ENCODE measurements around the gene IRF1.

Gene IRF1

GRCh38 chr5:132473668-132474067 is 16.9 kb downstream of the IRF1 start:
- DNase-seq: no peak

- no peak for DNase-seq
Measured at GRCh38 chr5:132473019-132473531, 17.5 kb downstream of the IRF1 start.

GRCh38 chr5:132472431-132472830 is 18.1 kb downstream of the IRF1 start:
- DNase-seq: no peak

DNA sequence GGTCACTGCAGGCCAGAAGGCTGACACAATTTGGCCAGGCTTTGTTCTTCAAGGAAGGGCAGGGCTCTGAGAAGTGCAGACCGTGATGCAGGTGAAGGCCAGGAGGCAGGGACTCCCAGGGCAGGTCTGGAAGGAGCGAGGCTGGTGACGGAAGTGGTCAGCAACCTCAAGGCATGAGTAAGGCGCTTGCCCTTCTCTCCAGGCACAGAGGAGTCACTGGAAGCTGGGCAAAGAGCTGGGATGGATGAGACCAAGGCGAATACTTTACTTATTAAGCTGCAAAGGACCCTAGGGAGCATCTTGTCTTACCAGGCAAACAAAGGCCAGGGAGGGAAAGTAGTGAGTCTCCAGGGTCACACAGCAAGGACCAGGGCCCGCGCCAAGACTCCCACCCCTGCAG is 18.6 kb downstream of the IRF1 start:
- DNase-seq: no peak

DNA sequence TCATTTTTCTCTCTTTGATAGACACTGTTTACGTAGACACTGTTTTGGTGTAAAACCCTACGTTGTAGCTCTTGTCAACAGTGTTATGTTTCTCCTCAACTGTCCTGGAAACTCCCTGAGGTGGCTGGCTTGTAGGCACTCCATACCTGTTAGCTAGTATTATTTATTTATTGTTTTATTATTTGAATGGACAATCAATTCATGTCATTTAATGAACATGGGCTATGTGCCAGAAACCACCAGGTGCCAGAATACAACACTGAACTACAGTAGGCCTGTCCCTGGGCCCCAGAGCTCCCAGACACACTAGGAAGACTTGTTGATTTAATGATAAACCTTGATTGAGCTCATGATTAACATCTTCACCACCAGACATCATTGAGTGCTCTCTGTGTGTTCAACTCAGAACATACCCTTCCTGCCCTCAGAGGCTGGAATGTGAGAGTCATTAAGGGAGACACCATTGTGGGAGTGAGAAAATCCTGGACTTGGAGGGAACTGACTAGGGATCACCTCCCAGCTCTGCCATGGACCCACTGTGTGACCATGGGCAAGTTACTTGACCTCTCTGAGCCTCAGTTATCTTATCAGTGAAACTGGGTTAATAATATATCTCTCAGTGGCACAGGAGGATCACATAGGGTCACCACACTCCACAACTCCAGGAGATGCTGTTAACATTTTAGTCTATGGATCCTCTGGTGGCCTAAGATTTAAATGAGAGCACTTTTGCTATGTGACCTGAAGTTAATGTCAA is 19.2 kb downstream of the IRF1 start:
- no peak for DNase-seq

- DNase-seq: no peak
Measured at GRCh38 chr5:132470596-132470995, 20.0 kb downstream of the IRF1 start.

GRCh38 chr5:132470010-132470392 is 20.6 kb downstream of the IRF1 start:
- DNase-seq: no peak

- DNase-seq: no peak
Measured at GRCh38 chr5:132469380-132470009, 21.1 kb downstream of the IRF1 start.

DNA sequence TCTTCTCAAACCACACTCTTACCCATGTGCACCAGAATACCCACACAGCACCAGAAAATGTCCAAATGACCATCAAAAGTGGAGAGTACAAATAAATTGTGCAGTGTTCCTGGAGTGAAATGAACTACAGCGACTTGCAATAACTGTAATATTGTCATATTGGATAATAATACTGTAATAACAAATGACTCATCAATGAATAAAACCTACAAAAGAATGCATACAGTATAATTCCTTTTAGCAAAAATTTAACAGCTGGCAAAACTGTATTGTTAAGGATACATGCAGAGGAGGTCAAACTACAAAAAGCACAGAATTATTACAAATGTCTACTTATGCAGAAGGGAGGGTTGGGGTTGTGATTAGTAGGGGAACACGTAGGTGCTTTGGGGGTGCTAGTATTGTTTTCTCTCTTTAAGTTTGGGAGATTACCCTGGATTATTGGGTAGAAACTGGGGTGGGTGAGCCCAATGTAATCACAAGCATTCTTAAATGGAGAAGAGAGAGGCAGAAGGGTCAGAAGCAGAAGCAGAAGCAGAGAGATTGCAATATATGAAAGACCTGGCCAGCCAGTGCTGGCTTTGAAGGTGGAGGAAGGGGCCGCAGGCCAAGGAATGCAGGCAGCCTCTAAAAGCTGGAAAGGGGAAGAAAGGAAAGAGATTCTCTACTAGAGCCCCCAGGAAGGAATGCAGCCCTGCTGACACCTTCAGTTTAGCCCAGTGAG is 21.8 kb downstream of the IRF1 start:
- DNase-seq: no peak

DNA sequence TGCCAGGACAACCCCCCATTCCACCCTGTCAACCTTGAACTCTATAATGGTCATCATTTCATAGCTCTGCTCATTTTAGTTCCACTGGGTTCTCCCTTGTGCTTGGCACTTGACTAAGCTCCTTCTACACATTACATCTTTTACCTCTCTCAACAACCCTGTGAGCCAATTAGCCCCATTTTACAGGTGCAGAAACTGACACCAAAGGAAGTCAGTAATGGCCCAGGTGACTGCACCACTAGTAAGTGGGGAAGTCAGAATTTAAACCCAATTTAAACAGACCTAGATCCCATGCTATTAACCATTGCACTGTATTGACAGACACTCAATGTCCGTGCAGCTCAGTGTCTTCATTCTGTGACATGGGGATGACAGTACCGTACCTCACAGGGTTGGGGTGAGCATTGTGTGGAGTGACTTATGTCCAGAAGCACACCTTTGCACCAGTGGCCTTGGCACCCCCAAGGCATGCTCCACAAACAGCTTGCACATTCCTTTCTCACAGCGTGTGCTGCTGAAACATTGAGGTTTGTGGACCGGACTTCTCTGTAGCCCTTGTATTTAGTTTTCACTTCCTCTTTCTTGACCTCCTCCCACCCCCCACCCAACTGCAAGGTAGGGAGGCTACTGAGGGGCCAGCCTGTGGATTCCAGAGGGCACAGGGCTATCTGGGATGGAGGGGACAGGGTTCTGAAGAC is 23.1 kb downstream of the IRF1 start:
- DNase-seq: peak; percentile 52 to 53

DNA sequence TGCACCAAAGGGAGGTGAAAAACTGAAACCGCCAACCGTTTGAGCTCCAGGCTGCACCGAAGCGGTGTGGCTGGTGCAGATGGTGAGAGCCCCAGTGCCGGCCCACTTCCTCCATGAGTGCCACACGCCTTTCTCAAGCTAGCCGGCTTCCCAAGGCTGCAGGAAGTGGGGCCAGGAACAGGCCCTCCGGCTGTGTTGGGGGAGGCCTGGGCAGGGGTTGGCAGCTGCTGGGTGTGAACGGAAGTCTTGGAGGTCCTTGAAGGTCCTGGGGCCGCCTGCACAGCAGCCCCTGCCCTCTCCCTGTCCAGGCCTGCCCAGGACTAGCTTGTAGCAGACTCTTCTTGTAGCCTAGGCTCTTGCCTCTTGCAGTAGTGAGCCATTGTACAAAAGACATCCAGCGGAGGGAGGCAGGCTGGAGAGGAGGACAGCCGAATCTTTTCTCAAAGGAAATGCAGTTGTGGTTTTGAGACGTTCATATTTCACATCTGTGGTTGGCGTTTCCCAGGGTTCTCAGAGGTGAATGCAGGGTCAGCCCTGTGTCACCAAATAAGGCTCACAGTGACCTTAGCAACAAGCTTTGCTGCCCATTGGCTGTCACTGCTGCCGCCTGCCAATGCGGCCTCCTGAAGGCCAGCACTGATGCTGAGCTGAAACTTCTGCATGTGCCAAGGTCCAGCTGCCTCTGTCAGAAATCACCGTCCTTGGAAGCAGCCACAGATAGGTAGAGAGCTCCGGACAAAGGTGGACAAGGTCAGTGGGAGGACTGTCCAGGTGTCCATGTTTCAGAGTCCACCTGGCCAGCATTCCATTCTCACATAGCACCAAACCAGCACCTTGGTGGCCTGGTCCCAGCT is 23.9 kb downstream of the IRF1 start:
- peak; percentile 97 to 99 for DNase-seq

DNA sequence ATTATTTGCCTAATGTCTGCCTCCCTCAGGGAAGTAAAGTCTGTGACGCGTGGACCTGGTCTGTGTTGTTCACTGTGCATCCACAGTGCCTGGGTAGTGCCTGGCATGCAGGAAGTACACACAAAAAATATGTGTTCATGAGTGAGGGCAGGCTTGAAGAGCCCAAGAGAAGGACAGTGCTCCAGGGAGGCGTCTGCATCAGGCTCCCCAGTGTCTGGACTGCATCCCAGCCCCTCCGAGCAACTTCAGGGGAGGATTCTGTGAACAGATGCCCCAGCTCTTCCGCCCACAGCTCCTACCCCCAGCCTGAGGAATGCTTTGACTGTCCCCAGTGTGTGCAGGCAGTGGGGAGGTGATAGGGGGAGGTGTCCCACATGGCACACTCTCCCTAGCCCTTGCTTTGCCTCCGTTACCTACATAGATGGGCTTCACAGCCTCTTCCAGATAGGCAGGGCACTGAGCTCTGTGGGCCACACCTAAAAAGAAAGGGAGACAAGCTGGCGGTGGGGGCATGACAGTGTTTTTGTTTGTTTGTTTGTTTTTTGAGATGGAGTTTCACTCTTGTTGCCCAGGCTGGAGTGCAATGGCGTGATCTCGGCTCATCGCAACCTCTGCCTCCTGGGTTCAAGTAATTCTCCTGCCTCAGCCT is 25.4 kb downstream of the IRF1 start:
- DNase-seq: no peak

GRCh38 chr5:132464156-132464939 is 26.2 kb downstream of the IRF1 start:
- no peak for DNase-seq

DNA sequence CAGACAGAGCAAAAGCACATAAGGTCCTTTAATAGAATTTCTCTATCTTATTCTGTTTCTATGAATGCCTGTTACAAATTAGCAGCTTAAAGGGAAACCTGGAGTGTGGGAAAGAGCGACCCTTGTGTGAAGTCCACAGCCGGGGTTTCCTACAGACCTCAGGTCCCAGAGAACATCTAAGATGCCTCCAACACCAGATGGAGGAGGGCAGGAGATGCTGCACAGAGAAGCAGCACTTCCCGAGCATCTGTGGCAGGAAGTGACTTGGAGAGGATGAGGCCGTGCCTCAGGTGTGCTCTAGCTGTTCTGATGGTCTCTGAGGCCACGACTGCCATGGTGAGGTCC is 26.8 kb downstream of the IRF1 start:
- no peak for DNase-seq

DNA sequence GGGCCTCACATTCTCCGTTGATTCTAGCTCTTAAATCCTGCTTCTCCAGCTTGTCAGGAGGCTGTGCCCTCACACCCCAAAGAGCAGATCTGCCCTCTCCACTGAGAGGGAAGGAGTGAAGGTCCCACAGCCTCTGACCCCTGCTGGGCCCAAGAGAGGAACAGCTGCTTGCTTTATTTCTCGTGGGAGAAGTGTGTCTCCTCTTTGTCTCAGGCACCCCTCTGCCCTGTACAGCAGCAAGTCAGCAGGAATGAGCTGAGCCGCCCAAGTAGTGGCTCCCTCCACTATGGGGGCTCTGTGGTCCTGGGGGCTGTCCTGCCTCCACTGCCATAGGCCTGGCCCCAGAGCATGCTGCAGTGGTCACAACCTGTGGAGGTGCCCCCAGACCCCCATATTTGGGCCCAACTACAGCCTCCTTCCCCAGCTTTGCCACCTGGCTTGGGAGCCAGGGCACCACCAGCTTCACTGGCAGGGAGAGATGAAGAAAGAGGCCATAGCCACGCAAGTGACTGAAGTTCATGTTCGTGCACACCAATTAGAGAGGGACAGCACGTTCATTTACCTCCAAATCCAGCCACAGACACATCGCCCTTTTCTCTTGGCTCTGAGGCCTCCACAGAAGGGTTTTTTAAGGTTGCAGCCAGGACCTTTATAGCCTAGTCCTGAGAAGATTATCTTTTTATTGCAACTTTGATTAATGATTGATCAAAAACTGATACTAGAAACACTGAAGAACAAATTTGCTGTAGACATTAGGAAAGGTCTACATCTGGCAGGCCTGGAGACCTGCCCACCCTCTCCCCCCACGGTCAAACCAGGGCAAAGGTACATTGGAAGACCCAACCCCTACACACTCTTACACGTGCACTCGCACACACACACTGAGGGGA is 27.5 kb downstream of the IRF1 start:
- DNase-seq: no peak

GRCh38 chr5:132462333-132462732 is 28.2 kb downstream of the IRF1 start:
- DNase-seq: no peak

GRCh38 chr5:132461569-132462070 is 29.0 kb downstream of the IRF1 start:
- DNase-seq: no peak

- DNase-seq: no peak
Measured at GRCh38 chr5:132460846-132461568, 29.6 kb downstream of the IRF1 start.

Measured in AML-193 (cell line).